NCI-H2107 treated with DMSO at 0.1 percent for 48 hours (cell line): ENCODE data around the gene CTNNA3.

Experiments
- DNase-seq: peaks from one replicate; lab custom pipeline; 2025; ENCODE audit not compliant: unreplicated experiment; lab: John Stamatoyannopoulos, UW

The CTNNA3 gene

GRCh38 chr10:67666416-67667034, 29.5 kb downstream of the CTNNA3 start:
- no peak for DNase-seq

DNA sequence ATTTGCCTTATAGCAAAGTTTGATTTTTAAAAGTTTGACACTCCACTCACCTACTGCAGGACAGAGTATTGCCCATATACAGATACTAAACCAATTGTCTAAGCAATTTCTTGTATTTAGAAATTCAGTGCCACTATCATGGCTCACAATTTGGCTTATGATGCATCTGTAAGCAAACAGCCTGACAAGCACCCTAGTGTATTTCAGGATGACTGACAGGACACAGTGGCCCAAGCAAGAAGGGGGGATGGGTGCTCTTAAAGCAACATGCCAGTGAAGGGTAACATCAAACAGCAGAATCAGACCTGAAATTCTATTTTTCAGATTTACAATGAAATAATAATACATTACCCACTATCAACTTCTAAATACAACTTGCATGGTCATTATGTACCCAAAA, 30.5 kb downstream of the CTNNA3 start:
- no peak for DNase-seq

DNA sequence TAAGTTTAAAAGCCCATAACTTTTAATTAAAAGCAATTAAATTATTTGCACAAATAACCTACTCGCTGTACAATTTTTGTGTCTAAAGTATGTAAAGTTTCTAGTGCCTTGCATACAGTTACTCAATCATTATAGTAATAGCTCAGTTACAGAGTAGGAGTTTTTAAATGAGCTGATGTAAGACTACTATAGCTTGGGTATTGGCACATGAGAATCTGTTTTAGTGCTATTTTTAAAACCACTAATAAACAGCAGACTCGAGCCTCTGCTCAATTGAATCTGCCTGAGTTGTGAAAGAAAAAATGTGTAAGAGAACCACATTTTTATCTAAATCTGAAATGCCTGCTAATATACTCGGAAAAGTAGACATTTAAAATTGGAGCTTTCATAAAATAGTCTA, 31.1 kb downstream of the CTNNA3 start:
- DNase-seq: no peak

GRCh38 chr10:67663449-67664087, 32.4 kb downstream of the CTNNA3 start:
- DNase-seq: no peak

- DNase-seq: no peak
Measured at GRCh38 chr10:67662415-67662814, 33.6 kb downstream of the CTNNA3 start.

- DNase-seq: no peak
Measured at GRCh38 chr10:67659497-67659896, 36.5 kb downstream of the CTNNA3 start.

- DNase-seq: no peak
Measured at GRCh38 chr10:67657775-67658174, 38.2 kb downstream of the CTNNA3 start.

GRCh38 chr10:67650558-67650957, 45.4 kb downstream of the CTNNA3 start:
- no peak for DNase-seq

DNA sequence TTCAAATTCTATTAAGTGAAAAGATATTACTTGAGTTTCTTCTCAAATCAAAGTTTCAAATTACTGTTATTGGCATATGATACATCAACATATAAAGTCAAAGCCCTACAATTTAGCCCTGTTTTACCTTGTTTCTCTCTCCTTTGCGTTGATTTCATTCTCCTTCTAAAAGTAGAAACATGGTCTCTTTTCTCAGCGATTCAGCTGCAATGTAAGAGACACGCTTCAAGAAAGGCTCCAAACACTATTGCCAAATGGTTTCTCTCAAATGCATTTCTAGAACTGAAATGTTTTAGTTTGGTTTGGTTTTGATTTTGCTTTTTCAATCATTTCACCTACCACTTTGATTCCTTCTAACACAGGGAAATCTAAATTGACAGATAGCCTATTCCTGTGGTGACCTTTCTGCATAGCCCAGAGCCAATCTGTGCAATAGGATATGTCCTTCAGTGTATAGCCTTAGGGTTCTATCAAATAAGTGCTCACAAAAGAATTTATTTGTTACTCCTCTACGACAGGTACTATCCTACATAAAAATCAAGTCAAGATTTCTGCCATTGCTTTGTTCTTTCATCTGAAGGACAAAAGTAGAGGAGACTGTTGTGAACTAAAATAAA, 47.3 kb downstream of the CTNNA3 start:
- DNase-seq: no peak

DNA sequence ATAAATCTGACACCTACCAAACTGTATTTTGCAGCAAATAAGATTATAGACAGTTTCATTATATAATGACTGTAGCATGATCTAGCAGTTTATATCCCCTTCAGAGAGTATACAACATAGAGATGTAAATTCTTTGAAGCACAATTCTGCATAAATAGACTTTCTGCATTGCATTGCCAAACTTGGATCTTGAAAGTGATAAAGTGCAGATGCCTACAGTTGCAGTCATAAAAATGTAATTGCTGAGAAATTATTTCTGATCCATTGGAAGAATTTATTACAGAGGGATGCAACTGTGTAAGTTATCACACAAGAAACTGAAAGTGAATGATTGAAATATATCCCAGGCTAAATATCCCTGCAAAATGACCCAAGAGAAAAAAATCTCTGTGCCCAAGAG, 65.1 kb downstream of the CTNNA3 start:
- DNase-seq: no peak

GRCh38 chr10:67629461-67629971, 66.5 kb downstream of the CTNNA3 start:
- no peak for DNase-seq

GRCh38 chr10:67622984-67623383, 73.0 kb downstream of the CTNNA3 start:
- no peak for DNase-seq

DNA sequence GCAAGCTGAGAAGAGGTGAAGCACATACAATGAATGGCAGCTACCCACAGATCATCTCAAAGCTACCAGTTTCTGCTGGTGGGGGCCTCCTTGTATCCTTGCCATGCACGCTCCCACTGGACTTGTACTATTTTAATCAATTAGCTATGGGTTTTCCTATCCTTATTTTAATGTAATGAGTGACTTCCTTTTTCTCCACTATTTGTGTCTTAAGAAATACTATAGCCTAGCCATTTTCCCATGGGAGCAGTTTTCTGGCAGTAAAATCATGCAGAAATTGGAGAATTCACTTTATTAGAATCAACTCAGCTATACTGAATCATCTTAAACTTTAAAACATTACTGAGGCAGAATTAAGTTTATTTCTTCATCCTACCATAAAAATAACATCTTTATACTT, 73.5 kb downstream of the CTNNA3 start:
- no peak for DNase-seq

- DNase-seq: no peak
Measured at GRCh38 chr10:67621834-67622233, 74.2 kb downstream of the CTNNA3 start.

GRCh38 chr10:67618116-67618515, 77.9 kb downstream of the CTNNA3 start:
- DNase-seq: no peak

GRCh38 chr10:67612577-67613537, 83.1 kb downstream of the CTNNA3 start:
- no peak for DNase-seq

GRCh38 chr10:67612176-67612575, 83.8 kb downstream of the CTNNA3 start:
- no peak for DNase-seq

- no peak for DNase-seq
Measured at GRCh38 chr10:67609996-67610793, 85.8 kb downstream of the CTNNA3 start.

GRCh38 chr10:67608001-67608400, 88.0 kb downstream of the CTNNA3 start:
- DNase-seq: no peak

GRCh38 chr10:67607472-67607871, 88.5 kb downstream of the CTNNA3 start:
- no peak for DNase-seq
